NCI-H226 (cell line): ENCODE data around the gene TLR9.
A peak's percentile ranks its signal among the peaks of the same experiment; 100 is the strongest.

Source experiments
- DNase-seq: peaks from one replicate; pipeline ENCODE4 v3.0.0-alpha.2; 2015

The TLR9 gene

GRCh38 chr3:52216585-52217408 lies 8.6 kb downstream of the TLR9 start:
- peak; percentile 97 for DNase-seq

GRCh38 chr3:52215351-52215750 lies 10.1 kb downstream of the TLR9 start:
- no peak for DNase-seq

GRCh38 chr3:52213901-52214300 lies 11.5 kb downstream of the TLR9 start:
- no peak for DNase-seq

GRCh38 chr3:52213005-52213404 lies 12.4 kb downstream of the TLR9 start:
- DNase-seq, result no peak

GRCh38 chr3:52211268-52211891 lies 14.1 kb downstream of the TLR9 start:
- no peak for DNase-seq

- DNase-seq, result no peak
These were observed 14.8 kb downstream of the TLR9 start for GRCh38 chr3:52210550-52211046.

- DNase-seq, result no peak
These were observed 15.4 kb downstream of the TLR9 start for GRCh38 chr3:52210037-52210436.

- no peak for DNase-seq
These were observed 16.9 kb downstream of the TLR9 start for GRCh38 chr3:52208556-52208955.

GRCh38 chr3:52205727-52206372 lies 19.6 kb downstream of the TLR9 start:
- DNase-seq, result no peak

GRCh38 chr3:52204337-52205073 lies 20.9 kb downstream of the TLR9 start:
- peak; percentile 17 for DNase-seq

- DNase-seq, result no peak
These were observed 21.7 kb downstream of the TLR9 start for GRCh38 chr3:52203701-52204100.

- DNase-seq, result no peak
These were observed 22.9 kb downstream of the TLR9 start for GRCh38 chr3:52202384-52203077.

GRCh38 chr3:52200981-52201679 lies 24.3 kb downstream of the TLR9 start:
- no peak for DNase-seq

GRCh38 chr3:52198643-52199608 lies 26.5 kb downstream of the TLR9 start:
- DNase-seq, result no peak

- DNase-seq, result peak; percentile 81
These were observed 27.4 kb downstream of the TLR9 start, which contains the start of gene ALAS1 for GRCh38 chr3:52197842-52198625. ALAS1 (plus strand) TSS chr3:52198160; CDS start chr3:52199242, 1,082 bp downstream.

- no peak for DNase-seq
These were observed 28.0 kb downstream of the TLR9 start for GRCh38 chr3:52197499-52197841.

- DNase-seq, result peak; percentile 45
These were observed 28.5 kb downstream of the TLR9 start for GRCh38 chr3:52196977-52197376.

GRCh38 chr3:52195823-52196331 lies 29.6 kb downstream of the TLR9 start:
- DNase-seq, result peak; percentile 79

GRCh38 chr3:52195291-52195597 lies 30.2 kb downstream of the TLR9 start:
- DNase-seq, result no peak
